GM12892 (cell line): ENCODE results near the gene ZNF319.

Experiments used
- POLR2A ChIP-seq: IDR thresholded peaks from 2 replicates; pipeline ENCODE4 v1.6.1; 2011; ENCODE audit warnings: low read depth, low read length, control low read depth
- POLR2AphosphoS5 ChIP-seq: IDR thresholded peaks from 2 replicates; pipeline ENCODE4 v1.6.1; 2011; ENCODE audit warnings: low read depth, low read length, control low read depth

- TF ChIP-seq POLR2A (no peak), POLR2AphosphoS5 (no peak)
Observed at GRCh38 chr16:57946181-57946801, 54.2 kb downstream of the ZNF319 start.
